CD4-positive, CD25-positive, alpha-beta regulatory T cell (primary cell): ENCODE measurements around the gene PGA5. TPM values are rescaled to one million over a fixed set of nuclear protein-coding genes. Genes with fewer than 3 reads are reported as not detected.
"Not testable (repeated sequence)": the region's sequence is repeated elsewhere in the genome, so short reads cannot be mapped to it uniquely, and the experiment has no call there.

Experiments used
- ATAC-seq, 2 donors: fragments of 150-1000 bp; cut with Tn5 transposase; one replicate each; pipeline ENCODE4 v1.10.0; 2021; ENCODE audit warnings: low read depth in 2 of 2, moderate number of reproducible peaks in 2 of 2, moderate library complexity in 1 of 2
- DNase-seq, 3 donors: peaks; one replicate each; pipeline versions ENCODE4 v3.0.0 to v3.0.0-alpha.2; 2012 to 2022; ENCODE audit warnings: mixed read lengths in 1 of 3
- H3K27ac ChIP-seq: one replicate; pipeline ENCODE4 v1.7.0; 2013; ENCODE audit warnings: mild to moderate bottlenecking, low read length; ENCODE audit not compliant: insufficient read depth, poor library complexity, severe bottlenecking
- H3K27me3 ChIP-seq: one replicate; pipeline ENCODE4 v1.7.0; 2013; ENCODE audit warnings: low read length; ENCODE audit not compliant: control insufficient read depth, insufficient read depth
- H3K36me3 ChIP-seq: one replicate; pipeline ENCODE4 v1.7.0; 2013; ENCODE audit warnings: mild to moderate bottlenecking, low read length, moderate library complexity; ENCODE audit not compliant: control insufficient read depth, insufficient read depth
- H3K4me1 ChIP-seq: 2 replicates; pipeline ENCODE4 v1.7.0; 2013; ENCODE audit warnings: mild to moderate bottlenecking, low read length; ENCODE audit not compliant: insufficient read depth, control insufficient read depth, poor library complexity, severe bottlenecking
- H3K4me3 ChIP-seq: one replicate; pipeline ENCODE4 v1.7.0; 2013; ENCODE audit warnings: low read depth, mild to moderate bottlenecking, low read length, moderate library complexity
- H3K9me3 ChIP-seq, 2 experiments: 1 replicate in 1 of 2; 2 replicates in 1 of 2; pipeline ENCODE4 v1.7.0; 2013; ENCODE audit warnings: low read length in 2 of 2, mild to moderate bottlenecking in 1 of 2, moderate library complexity in 1 of 2; ENCODE audit not compliant: control insufficient read depth in 2 of 2
- H3K27ac Mint-ChIP-seq, 3 donors: one replicate each; pipeline ENCODE4 v1.8.0; 2020 to 2022; ENCODE audit warnings: mild to moderate bottlenecking in 3 of 3, mixed read lengths in 3 of 3, moderate library complexity in 2 of 3
- H3K27me3 Mint-ChIP-seq: one replicate; pipeline ENCODE4 v1.8.0; 2022; ENCODE audit warnings: mild to moderate bottlenecking, mixed read lengths
- H3K36me3 Mint-ChIP-seq: one replicate; pipeline ENCODE4 v1.8.0; 2020; ENCODE audit warnings: mixed read lengths
- H3K4me1 Mint-ChIP-seq, 4 donors: one replicate each; pipeline ENCODE4 v1.8.0; 2020 to 2022; ENCODE audit warnings: mixed read lengths in 4 of 4, mild to moderate bottlenecking in 1 of 4
- H3K4me3 Mint-ChIP-seq, 4 donors: one replicate each; pipeline ENCODE4 v1.8.0; 2020 to 2022; ENCODE audit warnings: mild to moderate bottlenecking in 4 of 4, mixed read lengths in 4 of 4, moderate library complexity in 3 of 4
- H3K9me3 Mint-ChIP-seq, 7 donors: one replicate each; pipeline ENCODE4 v1.8.0; 2020 to 2022; ENCODE audit warnings: mixed read lengths in 7 of 7, mild to moderate bottlenecking in 3 of 7, moderate library complexity in 2 of 7
- polyA plus RNA-seq, 4 donors: library from polyadenylated mRNA; unstranded; fragments of 300-500 nt; fragmentation: Illumina TruSeq; gene quantifications; one replicate each; pipeline ENCODE4 v1.2.3, GENCODE V29; 2021
- total RNA-seq: library from RNA; stranded (reverse); gene quantifications from one replicate; pipeline ENCODE4 v1.2.3, GENCODE V29; 2022

Gene PGA5
- total and polyA plus RNA-seq, 5 donors from 2014 or later = not detected

GRCh38 chr11:61213711-61214324, 27.2 kb upstream of the PGA5 start:
- H3K27ac ChIP-seq, H3K4me1 ChIP-seq, H3K9me3 ChIP-seq, H3K27ac Mint-ChIP-seq, DNase-seq, H3K4me3 Mint-ChIP-seq, H3K36me3 Mint-ChIP-seq, H3K9me3 Mint-ChIP-seq, H3K27me3 Mint-ChIP-seq, H3K4me1 Mint-ChIP-seq, H3K4me3 ChIP-seq, H3K36me3 ChIP-seq, H3K27me3 ChIP-seq, ATAC-seq: not testable (repeated sequence)

- not testable (repeated sequence) for H3K27me3 ChIP-seq, H3K36me3 Mint-ChIP-seq, H3K9me3 ChIP-seq, H3K27ac ChIP-seq, ATAC-seq, H3K27ac Mint-ChIP-seq, H3K4me3 Mint-ChIP-seq, DNase-seq, H3K4me3 ChIP-seq, H3K4me1 ChIP-seq, H3K4me1 Mint-ChIP-seq, H3K36me3 ChIP-seq, H3K9me3 Mint-ChIP-seq, H3K27me3 Mint-ChIP-seq
Observed at GRCh38 chr11:61218306-61218705, 22.7 kb upstream of the PGA5 start.

- not testable (repeated sequence) for ATAC-seq, H3K36me3 ChIP-seq, H3K36me3 Mint-ChIP-seq, H3K27me3 Mint-ChIP-seq, H3K27ac ChIP-seq, H3K9me3 Mint-ChIP-seq, H3K27me3 ChIP-seq, H3K9me3 ChIP-seq, DNase-seq, H3K4me3 Mint-ChIP-seq, H3K4me3 ChIP-seq, H3K4me1 Mint-ChIP-seq, H3K4me1 ChIP-seq
- H3K27ac Mint-ChIP-seq = peak overlapping the region in 1 of 3 donors; percentile 80
Observed at GRCh38 chr11:61219016-61219415, 22.0 kb upstream of the PGA5 start.

GRCh38 chr11:61222047-61222446, 18.9 kb upstream of the PGA5 start, which contains the start of gene PGA4:
TSS of gene PGA4 (plus strand) at chr11:61222347. CDS start at chr11:61222401, 54 bp downstream.
- ATAC-seq, H3K4me1 ChIP-seq, DNase-seq, H3K27me3 ChIP-seq, H3K4me3 ChIP-seq, H3K9me3 Mint-ChIP-seq, H3K36me3 Mint-ChIP-seq, H3K27ac Mint-ChIP-seq, H3K27me3 Mint-ChIP-seq, H3K4me1 Mint-ChIP-seq, H3K9me3 ChIP-seq, H3K36me3 ChIP-seq, H3K4me3 Mint-ChIP-seq, H3K27ac ChIP-seq: not testable (repeated sequence)

- H3K4me3 Mint-ChIP-seq, ATAC-seq: not testable (repeated sequence)
Observed at GRCh38 chr11:61222692-61223091, 18.3 kb upstream of the PGA5 start.

GRCh38 chr11:61226457-61227137, 14.4 kb upstream of the PGA5 start:
- not testable (repeated sequence) for H3K27me3 ChIP-seq, H3K4me3 Mint-ChIP-seq, H3K36me3 ChIP-seq, H3K4me1 ChIP-seq, H3K4me1 Mint-ChIP-seq, ATAC-seq, H3K27ac ChIP-seq, H3K9me3 ChIP-seq, H3K9me3 Mint-ChIP-seq, H3K4me3 ChIP-seq, H3K27me3 Mint-ChIP-seq, DNase-seq, H3K27ac Mint-ChIP-seq, H3K36me3 Mint-ChIP-seq

More at GRCh38 chr11:61222692-61223091, 18.3 kb upstream of the PGA5 start:
- not testable (repeated sequence) for H3K4me1 Mint-ChIP-seq, H3K4me1 ChIP-seq, H3K9me3 ChIP-seq, H3K9me3 Mint-ChIP-seq, H3K27ac Mint-ChIP-seq, H3K27me3 Mint-ChIP-seq, H3K27ac ChIP-seq, H3K27me3 ChIP-seq, H3K36me3 ChIP-seq, DNase-seq, H3K4me3 ChIP-seq, H3K36me3 Mint-ChIP-seq

GRCh38 chr11:61229458-61229857, 11.5 kb upstream of the PGA5 start:
- not testable (repeated sequence) for H3K4me1 Mint-ChIP-seq, ATAC-seq, H3K27ac Mint-ChIP-seq, H3K4me3 ChIP-seq, H3K36me3 Mint-ChIP-seq, DNase-seq, H3K27ac ChIP-seq, H3K9me3 ChIP-seq, H3K27me3 Mint-ChIP-seq, H3K27me3 ChIP-seq, H3K36me3 ChIP-seq, H3K4me3 Mint-ChIP-seq, H3K9me3 Mint-ChIP-seq, H3K4me1 ChIP-seq

GRCh38 chr11:61231033-61231432, 9.9 kb upstream of the PGA5 start:
- H3K27ac ChIP-seq, H3K27me3 Mint-ChIP-seq, ATAC-seq, DNase-seq, H3K4me3 Mint-ChIP-seq, H3K27ac Mint-ChIP-seq, H3K4me1 ChIP-seq, H3K9me3 Mint-ChIP-seq, H3K4me1 Mint-ChIP-seq, H3K4me3 ChIP-seq, H3K27me3 ChIP-seq, H3K36me3 ChIP-seq, H3K9me3 ChIP-seq, H3K36me3 Mint-ChIP-seq: not testable (repeated sequence)
